Activated CD4-positive, alpha-beta T cell treated with anti-CD3 and anti-CD28 coated beads, Interleukin-2, amount 10 ng/mL, durations not matched to agents 7 days and 5 days (primary cell): ENCODE data around the gene NKX2-3. TPM values are rescaled to one million over a fixed set of nuclear protein-coding genes. Genes with fewer than 3 reads are reported as not detected.
A peak's percentile ranks its signal among the peaks of the same experiment; 100 is the strongest.

Experiments
- CTCF ChIA-PET: fragments of 350-600 bp; sonication (Branson Sonifier 250); formaldehyde crosslinking; loops from one replicate; lab custom pipeline; 2021; ENCODE audit warnings: antibody characterized with exemption; lab: Charles Lee
- POLR2A ChIA-PET: fragments of 350-600 bp; sonication (Branson Sonifier 250); formaldehyde crosslinking; loops from one replicate; lab custom pipeline; 2021; ENCODE audit warnings: antibody characterized with exemption; lab: Charles Lee
- DNase-seq: peaks from one replicate; pipeline ENCODE4 v3.0.0-alpha.2; 2020
- H3K27ac Mint-ChIP-seq: one replicate; pipeline ENCODE4 v1.8.0; 2021; ENCODE audit warnings: mild to moderate bottlenecking, moderate library complexity, mixed read lengths
- H3K27me3 Mint-ChIP-seq: one replicate; pipeline ENCODE4 v1.8.0; 2021; ENCODE audit warnings: mixed read lengths
- H3K36me3 Mint-ChIP-seq: one replicate; pipeline ENCODE4 v1.8.0; 2021; ENCODE audit warnings: low read depth, mixed read lengths
- H3K4me1 Mint-ChIP-seq: one replicate; pipeline ENCODE4 v1.8.0; 2021; ENCODE audit warnings: mixed read lengths
- H3K4me3 Mint-ChIP-seq: one replicate; pipeline ENCODE4 v1.8.0; 2021; ENCODE audit warnings: mild to moderate bottlenecking, moderate library complexity, mixed read lengths
- H3K9me3 Mint-ChIP-seq: one replicate; pipeline ENCODE4 v1.8.0; 2021; ENCODE audit warnings: mixed read lengths
- total RNA-seq, 2 experiments: library from RNA; stranded (reverse); gene quantifications; one replicate each; pipeline ENCODE4 v1.2.3, GENCODE V29; 2021

The NKX2-3 gene
- total RNA-seq, 2 experiments from 2014 or later = not detected

DNA sequence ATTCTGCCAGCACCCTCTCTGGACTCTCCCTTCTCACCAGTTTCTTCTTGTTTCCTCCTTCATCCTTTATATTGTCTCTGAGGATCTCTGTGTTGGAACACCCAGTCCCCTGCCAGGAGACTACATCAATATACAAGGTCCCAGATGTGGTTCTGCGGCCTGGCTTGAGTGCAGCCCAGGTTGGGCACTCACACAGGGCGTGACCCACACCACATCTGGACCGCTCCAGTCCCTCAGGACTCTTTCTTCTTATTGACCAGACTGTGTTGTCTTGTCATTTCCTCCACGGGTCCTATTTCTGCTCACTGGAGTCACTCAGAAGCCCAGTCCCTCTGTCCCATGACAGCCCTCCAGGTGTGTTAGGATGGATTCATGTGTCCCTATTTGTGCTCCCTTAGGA is 26.0 kb downstream of the NKX2-3 start:
- DNase-seq = no peak
- no peaks in the 10 kb centered on the region for H3K9me3 Mint-ChIP-seq
- ChIA-PET CTCF (no interaction called here), POLR2A (no interaction called here)
- H3K4me3 Mint-ChIP-seq = no peak overlapping the region
- H3K27me3 Mint-ChIP-seq = peaks cover 33% of the 10 kb centered on the region
- no peaks in the 10 kb centered on the region for H3K36me3 Mint-ChIP-seq
- peaks cover 9% of the 10 kb centered on the region for H3K4me1 Mint-ChIP-seq
- H3K27ac Mint-ChIP-seq = no peak overlapping the region

DNA sequence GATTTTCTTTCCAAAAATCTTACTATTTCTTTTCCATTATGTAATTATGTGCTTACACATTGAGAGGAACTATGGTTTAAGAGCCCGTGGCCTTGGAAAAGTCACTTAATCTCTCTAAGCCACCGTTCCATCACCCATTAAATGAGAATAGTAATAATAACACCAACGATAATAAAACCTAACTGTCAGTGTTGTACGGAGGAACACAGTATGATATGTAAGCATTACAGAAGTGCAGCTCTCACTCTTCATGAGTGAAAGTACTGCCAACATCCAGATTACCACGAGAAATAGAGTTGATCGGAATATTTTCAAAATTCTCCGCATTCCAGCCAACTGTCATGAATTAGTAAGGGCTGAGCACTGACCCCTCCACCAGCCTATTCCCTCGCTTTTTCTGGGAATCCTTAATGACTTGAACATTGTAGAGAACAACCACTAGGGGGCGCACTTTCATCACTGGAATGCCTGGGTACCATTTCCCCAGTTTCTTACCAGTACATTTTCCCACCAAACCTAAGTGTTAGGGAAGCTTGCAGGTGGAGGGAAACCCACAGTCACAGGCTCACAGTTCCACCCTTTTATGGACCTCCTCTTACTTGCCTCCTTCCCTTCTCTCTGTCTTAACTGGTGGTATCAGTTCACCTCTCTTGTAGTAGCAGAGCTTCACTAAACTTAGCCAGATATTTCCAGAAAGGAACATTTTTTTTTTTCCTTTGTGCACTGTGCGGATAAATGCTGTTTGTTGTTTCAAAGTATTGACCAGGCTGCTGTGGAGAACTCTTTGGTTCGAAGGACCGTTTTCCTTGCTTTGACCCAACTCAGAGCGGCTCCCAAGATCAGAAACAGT is 27.8 kb downstream of the NKX2-3 start:
- peaks cover 19% of the 10 kb centered on the region for H3K27me3 Mint-ChIP-seq
- H3K4me3 Mint-ChIP-seq = no peak overlapping the region
- peaks cover 9% of the 10 kb centered on the region for H3K4me1 Mint-ChIP-seq
- peak; percentile 61 for DNase-seq
- CTCF ChIA-PET = interaction anchor here (0.9 to 1.1 kb wide), 3 partner anchors 19 to 55 kb away, joined by 3 to 4 read pairs (median 3); no protein-coding TSS in a partner anchor
- H3K27ac Mint-ChIP-seq = no peak overlapping the region
- no peaks in the 10 kb centered on the region for H3K9me3 Mint-ChIP-seq
- POLR2A ChIA-PET = no interaction called here
- no peaks in the 10 kb centered on the region for H3K36me3 Mint-ChIP-seq

DNA sequence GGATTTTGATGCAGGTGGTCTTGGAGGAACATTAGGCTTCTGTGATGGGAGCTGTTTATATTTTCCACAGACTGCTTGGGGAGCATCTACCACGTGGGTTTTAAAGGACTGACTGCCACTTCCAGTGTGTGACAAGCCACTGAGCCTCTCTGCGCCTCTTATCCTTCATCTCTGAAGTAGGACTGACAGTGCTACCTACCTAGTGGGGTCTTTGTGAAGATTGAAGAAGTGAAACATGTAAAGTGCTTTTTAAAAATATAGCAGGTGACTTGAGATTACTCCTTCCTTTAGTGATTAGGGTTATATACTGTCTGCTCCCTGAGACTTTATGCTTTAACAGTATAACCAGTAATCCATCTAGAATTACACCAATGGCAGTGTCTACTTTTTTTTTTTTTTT is 29.9 kb downstream of the NKX2-3 start:
- CTCF ChIA-PET = no interaction called here
- H3K4me3 Mint-ChIP-seq = no peak overlapping the region
- peaks cover 32% of the 10 kb centered on the region for H3K27me3 Mint-ChIP-seq
- no peak for DNase-seq
- POLR2A ChIA-PET = no interaction called here
- no peaks in the 10 kb centered on the region for H3K36me3 Mint-ChIP-seq
- H3K27ac Mint-ChIP-seq = no peak overlapping the region
- H3K4me1 Mint-ChIP-seq = no peaks in the 10 kb centered on the region
- no peaks in the 10 kb centered on the region for H3K9me3 Mint-ChIP-seq

DNA sequence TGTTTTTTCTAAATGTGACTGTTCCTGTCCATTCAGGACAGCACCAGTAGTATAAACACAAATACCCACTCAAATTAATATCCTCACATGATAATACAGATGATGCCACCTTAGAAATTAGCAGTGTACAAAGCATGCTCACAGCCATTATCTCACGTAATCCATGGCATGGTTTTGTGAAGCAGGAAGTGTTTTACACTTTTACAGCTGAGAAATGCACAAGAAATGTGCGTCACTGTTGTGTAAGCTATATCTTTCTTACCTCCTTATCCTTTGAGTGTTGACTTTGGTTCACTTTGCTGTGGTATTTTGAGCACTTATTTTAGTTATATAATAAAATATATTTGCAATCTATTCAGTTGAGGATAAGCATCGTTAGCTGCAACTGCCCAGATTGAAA is 31.6 kb downstream of the NKX2-3 start:
- Mint-ChIP-seq H3K27ac (no peak overlapping the region), H3K4me1 (no peaks in the 10 kb centered on the region), H3K4me3 (no peak overlapping the region), H3K9me3 (no peaks in the 10 kb centered on the region), H3K36me3 (no peaks in the 10 kb centered on the region), H3K27me3 (peaks cover 28% of the 10 kb centered on the region)
- DNase-seq = no peak
- ChIA-PET CTCF (interaction anchor here (1.2 kb wide), 1 partner anchor 31 kb away, joined by 3 read pairs; no protein-coding TSS in a partner anchor), POLR2A (interaction anchor here (0.7 kb wide), 1 partner anchor 9 kb away, joined by 3 read pairs; no protein-coding TSS in a partner anchor)

DNA sequence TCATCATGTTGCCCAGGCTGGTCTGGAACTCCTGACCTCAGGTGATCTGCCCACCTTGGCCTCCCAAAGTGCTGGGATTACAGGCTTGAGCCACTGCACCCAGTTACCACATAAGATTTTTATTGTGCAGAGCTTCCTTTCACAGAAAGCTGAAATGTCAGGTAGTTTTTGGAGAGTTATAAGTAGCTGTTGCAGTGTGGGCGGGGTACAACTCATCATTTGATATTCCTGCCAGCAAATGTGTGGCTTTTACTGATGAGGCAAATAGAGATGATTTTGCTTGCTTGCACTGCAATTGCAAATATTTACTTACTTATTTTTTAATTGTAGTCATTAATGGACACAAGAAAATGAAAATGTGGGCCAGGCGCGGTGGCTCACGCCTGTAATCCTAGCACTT is 32.4 kb downstream of the NKX2-3 start:
- H3K27ac Mint-ChIP-seq = no peak overlapping the region

DNA sequence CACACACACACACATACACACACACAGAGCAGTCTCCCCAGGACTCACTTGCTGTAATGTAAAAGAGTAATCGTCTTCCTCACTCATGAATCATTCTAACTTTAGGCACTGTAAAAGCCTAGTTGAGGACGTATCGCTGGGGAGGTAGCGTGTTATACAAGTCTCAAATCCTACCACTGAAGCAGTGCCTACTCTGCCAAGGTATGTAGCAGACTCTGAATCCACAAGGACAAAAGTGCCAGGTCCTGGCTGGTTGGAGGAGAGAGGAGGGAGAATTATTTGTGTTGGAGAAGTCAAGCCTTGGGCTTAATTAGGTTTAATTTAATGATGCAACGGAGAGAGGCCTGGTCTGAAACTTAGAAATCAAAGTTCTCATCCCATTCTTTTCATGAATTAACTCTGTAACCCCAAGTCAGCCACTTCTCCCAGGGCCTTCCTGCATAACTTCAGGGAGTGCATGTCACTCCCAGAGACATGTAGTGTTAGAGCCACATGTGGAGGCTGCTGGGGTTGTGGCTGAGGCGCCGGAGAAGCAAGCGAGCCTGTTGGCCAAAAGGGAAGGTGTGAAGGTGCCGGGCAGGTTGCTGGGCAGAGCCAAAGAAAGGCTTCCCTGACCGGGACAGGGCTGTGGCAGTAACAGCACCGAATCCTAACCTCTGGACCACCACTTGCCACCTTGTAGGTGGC is 36.7 kb downstream of the NKX2-3 start:
- no peak for DNase-seq
- Mint-ChIP-seq H3K4me3 (no peak overlapping the region), H3K9me3 (no peaks in the 10 kb centered on the region), H3K27me3 (peaks cover 25% of the 10 kb centered on the region), H3K27ac (no peak overlapping the region), H3K4me1 (no peaks in the 10 kb centered on the region), H3K36me3 (no peaks in the 10 kb centered on the region)
- ChIA-PET CTCF (no interaction called here), POLR2A (no interaction called here)

More for the DNA sequence above, 32.4 kb downstream of the NKX2-3 start:
- ChIA-PET CTCF (no interaction called here), POLR2A (interaction anchor here (0.7 kb wide), 1 partner anchor 9 kb away, joined by 3 read pairs; no protein-coding TSS in a partner anchor)
- peaks cover 28% of the 10 kb centered on the region for H3K27me3 Mint-ChIP-seq
- DNase-seq = no peak
- H3K36me3 Mint-ChIP-seq = no peaks in the 10 kb centered on the region
- H3K4me3 Mint-ChIP-seq = no peak overlapping the region
- H3K9me3 Mint-ChIP-seq = no peaks in the 10 kb centered on the region
- no peaks in the 10 kb centered on the region for H3K4me1 Mint-ChIP-seq

DNA sequence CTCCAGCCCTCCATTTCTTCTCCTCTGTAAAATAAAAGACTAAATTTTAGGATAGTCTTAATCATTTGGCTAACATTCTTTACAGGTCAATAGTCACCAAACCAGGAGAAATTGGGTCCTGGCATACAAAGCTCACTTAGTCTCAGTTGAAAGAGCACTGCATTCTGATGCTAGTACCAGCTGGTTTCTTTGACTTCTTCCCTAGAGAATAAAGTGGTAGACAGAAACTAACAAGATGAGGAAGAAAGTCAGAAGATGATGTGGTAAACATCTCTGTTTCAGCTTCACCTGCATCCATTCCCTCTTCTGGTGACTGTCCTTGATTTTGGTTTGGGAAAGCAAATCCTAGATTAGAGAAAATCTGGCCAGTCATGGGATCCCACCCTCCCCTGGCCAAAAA is 37.2 kb downstream of the NKX2-3 start:
- Mint-ChIP-seq H3K27me3 (peaks cover 25% of the 10 kb centered on the region), H3K27ac (no peak overlapping the region), H3K9me3 (no peaks in the 10 kb centered on the region), H3K4me1 (no peaks in the 10 kb centered on the region), H3K4me3 (no peak overlapping the region), H3K36me3 (no peaks in the 10 kb centered on the region)
- ChIA-PET CTCF (no interaction called here), POLR2A (no interaction called here)
- DNase-seq = no peak

DNA sequence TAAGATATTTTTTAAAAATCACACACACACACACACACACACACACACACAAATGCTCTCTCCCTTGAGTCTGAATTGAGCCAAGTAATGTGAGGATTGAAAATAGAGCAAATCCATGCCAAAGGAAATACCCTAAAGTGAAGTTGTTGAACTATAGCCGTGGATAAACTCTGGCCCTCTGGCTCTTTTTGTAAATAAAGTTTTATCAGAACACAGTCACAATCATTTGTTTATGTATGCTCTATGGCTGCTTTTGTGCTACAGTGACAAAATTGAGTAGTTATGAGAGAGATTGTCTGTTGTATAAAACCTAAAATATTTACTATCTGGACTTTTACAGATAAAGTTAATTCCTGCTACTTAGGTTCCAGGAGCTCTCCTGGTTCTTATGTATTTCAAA is 39.1 kb downstream of the NKX2-3 start:
- no peak overlapping the region for H3K4me3 Mint-ChIP-seq
- no peaks in the 10 kb centered on the region for H3K4me1 Mint-ChIP-seq
- POLR2A ChIA-PET = no interaction called here
- peaks cover 17% of the 10 kb centered on the region for H3K27me3 Mint-ChIP-seq
- no peaks in the 10 kb centered on the region for H3K9me3 Mint-ChIP-seq
- no peak for DNase-seq
- H3K27ac Mint-ChIP-seq = no peak overlapping the region
- CTCF ChIA-PET = no interaction called here
- H3K36me3 Mint-ChIP-seq = no peaks in the 10 kb centered on the region

DNA sequence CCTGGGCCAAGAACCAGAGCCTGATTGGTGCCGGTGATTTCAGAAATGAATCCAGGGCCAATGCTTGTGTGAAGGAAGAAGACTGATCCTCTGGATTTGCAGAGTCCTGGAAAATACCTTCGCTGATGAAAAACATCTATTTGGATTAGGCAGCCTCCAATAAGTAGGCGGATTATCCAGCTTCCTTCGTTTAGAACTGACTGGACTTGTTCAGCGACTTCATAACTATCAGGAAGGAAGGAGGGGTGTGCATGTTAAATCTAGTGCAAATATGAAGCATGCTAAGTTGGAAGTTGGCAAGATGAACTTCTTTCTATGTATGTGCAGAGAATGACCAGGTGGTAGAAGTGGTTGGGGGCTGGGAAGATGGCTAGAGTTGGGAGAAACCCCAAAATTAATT is 41.0 kb downstream of the NKX2-3 start:
- ChIA-PET POLR2A (no interaction called here), CTCF (interaction anchor here (0.6 to 0.7 kb wide), 2 partner anchors 14 to 50 kb away, joined by 3 read pairs; no protein-coding TSS in a partner anchor)
- peaks cover 11% of the 10 kb centered on the region for H3K27me3 Mint-ChIP-seq
- no peaks in the 10 kb centered on the region for H3K36me3 Mint-ChIP-seq
- no peak overlapping the region for H3K4me3 Mint-ChIP-seq
- no peaks in the 10 kb centered on the region for H3K4me1 Mint-ChIP-seq
- no peak overlapping the region for H3K27ac Mint-ChIP-seq
- no peaks in the 10 kb centered on the region for H3K9me3 Mint-ChIP-seq
- no peak for DNase-seq

DNA sequence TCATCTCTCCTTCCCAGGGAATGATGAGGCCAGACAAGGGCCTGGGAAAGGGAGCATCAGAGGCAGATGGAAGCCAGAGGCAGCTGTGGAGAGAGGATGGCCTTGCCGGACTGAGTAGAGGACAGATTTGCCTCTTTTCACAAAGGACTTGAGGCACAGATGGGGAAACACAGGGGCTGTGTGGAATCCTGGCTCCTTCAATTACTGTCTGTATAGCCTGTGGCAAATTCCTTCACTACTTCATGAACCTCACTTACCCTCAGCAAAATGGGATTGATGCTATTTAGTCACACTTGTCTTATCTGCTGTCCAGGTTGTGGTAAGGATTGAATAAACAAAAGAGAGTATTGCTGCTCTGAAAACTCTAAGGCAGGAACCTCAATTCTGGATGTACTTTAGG is 47.2 kb downstream of the NKX2-3 start:
- Mint-ChIP-seq H3K27me3 (peaks cover 3% of the 10 kb centered on the region), H3K36me3 (no peaks in the 10 kb centered on the region), H3K9me3 (no peaks in the 10 kb centered on the region), H3K4me3 (no peak overlapping the region), H3K4me1 (no peaks in the 10 kb centered on the region), H3K27ac (no peak overlapping the region)
- ChIA-PET POLR2A (no interaction called here), CTCF (interaction anchor here (1.4 kb wide), 1 partner anchor 19 kb away, joined by 4 read pairs; no protein-coding TSS in a partner anchor)
- no peak for DNase-seq

DNA sequence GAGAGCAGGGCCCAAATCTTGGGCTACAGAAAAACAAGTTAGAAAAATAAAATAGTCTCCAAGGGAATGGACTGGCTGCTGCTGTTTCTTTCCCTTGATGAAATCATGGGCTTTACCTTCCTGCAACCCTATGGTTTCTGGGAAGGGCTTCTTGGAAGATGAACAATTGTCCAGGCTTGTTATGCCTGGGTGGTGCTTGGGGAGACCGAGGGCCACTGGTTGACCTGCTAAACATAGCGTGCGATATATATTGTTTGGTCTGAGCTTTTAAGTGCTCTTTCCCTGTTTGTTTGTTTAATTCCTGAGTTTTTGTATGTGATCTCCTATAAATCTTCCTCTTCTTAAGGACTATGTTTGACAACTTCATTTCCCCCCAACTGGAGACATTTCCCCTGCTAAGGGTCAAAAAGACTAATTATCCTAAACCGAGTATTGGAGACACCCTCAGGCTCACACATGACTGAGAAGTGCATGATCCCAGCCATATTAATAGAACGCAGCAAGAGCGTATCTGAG is 49.6 kb downstream of the NKX2-3 start:
- CTCF ChIA-PET = no interaction called here
- Mint-ChIP-seq H3K4me1 (no peaks in the 10 kb centered on the region), H3K4me3 (no peak overlapping the region), H3K9me3 (no peaks in the 10 kb centered on the region), H3K36me3 (no peaks in the 10 kb centered on the region), H3K27me3 (peaks cover 6% of the 10 kb centered on the region), H3K27ac (no peak overlapping the region)
- POLR2A ChIA-PET = no interaction called here
- no peak for DNase-seq

DNA sequence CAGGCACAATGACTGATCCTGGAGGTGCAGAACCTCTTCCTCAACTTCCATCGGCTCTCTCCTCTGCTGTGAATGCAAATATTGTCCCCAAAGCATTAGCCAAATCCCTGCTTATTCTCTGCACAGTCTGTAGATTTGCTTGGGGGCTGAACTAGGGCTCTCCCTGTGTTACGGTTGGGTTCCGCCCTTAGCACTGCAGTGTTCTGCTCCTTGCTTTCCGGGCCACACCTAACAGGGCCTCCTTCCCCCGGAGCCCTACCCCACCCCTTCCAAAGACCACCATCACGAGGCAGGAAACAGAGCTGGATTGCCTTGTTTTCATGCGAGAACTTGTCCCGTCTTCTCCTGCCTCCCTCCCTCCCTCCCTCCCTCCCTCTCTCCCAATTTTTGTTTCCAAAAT is 50.9 kb downstream of the NKX2-3 start:
- POLR2A ChIA-PET = no interaction called here
- H3K27me3 Mint-ChIP-seq = peaks cover 6% of the 10 kb centered on the region

More for the DNA sequence above, 50.9 kb downstream of the NKX2-3 start:
- DNase-seq = no peak
- CTCF ChIA-PET = no interaction called here
- Mint-ChIP-seq H3K36me3 (no peaks in the 10 kb centered on the region), H3K4me1 (no peaks in the 10 kb centered on the region), H3K9me3 (no peaks in the 10 kb centered on the region), H3K4me3 (no peak overlapping the region), H3K27ac (no peak overlapping the region)
